Left colon (tissue), 2 donors: ENCODE results near the gene SOCS6. TPM values are rescaled to one million over a fixed set of nuclear protein-coding genes. Genes with fewer than 3 reads are reported as not detected.

ENCODE experiments used
- ATAC-seq: fragments of 200-7000 bp; cut with Tn5 transposase; one replicate; pipeline ENCODE4 v1.9.1; 2020; ENCODE audit warnings: mild to moderate bottlenecking, moderate library complexity
- DNase-seq, 2 donors: peaks; one replicate each; pipeline ENCODE4 v3.0.0-alpha.2; 2020
- intact Hi-C, 2 donors: fragments of 100-400 bp; cut with DNase I in 1 of 2; cut with micrococcal nuclease in 1 of 2; formaldehyde crosslinking; loops; one replicate each; pipeline versions ENCODE4 v1.11.2 to v1.14.0; 2022; cut with DNase I, micrococcal nuclease
- total RNA-seq, 2 donors: library from RNA; stranded (reverse); fragmentation: NEBNext Ultra II Directional; extraction: Animal tissue kit (Norgen Biotek cat#: 25700); gene quantifications; one replicate each; pipeline ENCODE4 v1.2.1, GENCODE V29; 2021
- donor health status: DM: no; HTN: no; CAD: no.
- donor health status: DM: yes; HTN: yes; CAD: no.

SOCS6 gene
- total RNA-seq, 2 donors from 2014 or later: 42.0 to 47.6 TPM

DNA sequence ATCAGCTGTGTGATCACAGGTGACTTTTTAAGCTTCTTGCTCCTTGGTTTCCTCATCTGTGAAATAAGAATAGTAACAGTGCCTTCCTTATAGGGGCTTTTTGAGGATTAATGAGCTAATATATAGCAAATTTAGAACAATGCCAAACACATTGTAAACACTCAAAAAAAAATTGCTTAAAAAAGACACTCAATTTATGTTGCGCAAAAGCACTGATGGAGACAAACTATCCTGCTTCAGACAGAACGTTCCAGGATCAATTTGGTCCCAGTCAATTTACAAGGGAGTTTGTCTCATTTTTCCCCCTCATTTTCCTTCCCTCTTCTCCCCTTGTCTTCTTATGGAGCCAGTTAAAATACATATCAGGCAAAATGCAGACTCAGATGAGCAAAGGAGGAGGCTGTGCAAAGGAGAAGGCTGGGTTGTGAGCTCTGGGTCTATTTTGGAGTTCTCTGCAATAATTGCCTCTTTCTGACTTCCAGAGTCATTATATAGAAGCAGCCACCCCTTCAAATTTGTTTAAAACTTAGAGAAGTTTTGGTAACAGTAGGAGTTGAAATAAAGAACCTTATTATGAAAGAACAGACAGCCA is 83.7 kb downstream of the SOCS6 start:
- intact Hi-C loops: no loop called here
- no peak for ATAC-seq
- no peak for DNase-seq

DNA sequence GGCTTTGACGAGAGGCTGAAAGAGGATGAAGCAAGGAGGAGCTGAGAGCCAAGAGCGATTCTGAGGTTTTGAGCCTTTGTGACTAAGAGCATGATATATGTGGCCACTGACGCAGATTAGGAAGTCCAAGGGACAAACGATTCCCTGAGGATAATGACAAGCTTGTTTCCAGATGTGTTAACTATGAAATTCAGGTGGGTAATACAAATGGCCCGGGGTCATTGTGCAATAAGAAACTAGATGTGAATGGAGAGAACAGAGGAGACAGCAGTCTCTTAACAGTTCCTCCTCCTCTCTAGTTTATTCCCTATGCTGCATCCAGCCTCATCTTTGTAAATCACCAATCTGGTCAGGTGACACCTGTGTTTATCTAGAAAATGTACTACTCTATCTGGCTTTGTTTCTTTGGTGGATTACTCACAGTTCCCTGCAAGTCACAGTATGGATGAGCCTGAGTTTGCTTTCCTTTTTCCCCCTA is 84.2 kb downstream of the SOCS6 start:
- ATAC-seq (no peak), DNase-seq (no peak)
- intact Hi-C loops: no loop called here

DNA sequence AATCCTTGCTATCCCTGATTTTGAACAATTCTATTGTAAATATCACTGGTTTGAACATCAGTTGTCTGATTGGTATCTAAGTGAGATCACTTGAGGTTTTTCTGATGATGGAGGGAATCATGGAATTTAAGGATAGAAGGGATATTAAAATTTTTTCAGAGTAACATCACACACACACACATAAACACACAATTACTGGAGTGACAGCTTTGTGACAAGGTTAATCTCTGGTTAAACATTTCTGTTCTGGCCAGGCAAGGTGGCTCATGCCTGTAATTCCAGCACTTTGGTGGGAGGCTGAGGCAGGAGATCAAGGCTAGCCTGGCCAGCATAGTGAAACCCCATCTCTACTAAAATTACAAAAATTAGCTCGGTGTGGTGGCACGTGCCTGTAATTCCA is 85.3 kb downstream of the SOCS6 start:
- no peak for DNase-seq
- intact Hi-C loops: no loop called here
- ATAC-seq: no peak

DNA sequence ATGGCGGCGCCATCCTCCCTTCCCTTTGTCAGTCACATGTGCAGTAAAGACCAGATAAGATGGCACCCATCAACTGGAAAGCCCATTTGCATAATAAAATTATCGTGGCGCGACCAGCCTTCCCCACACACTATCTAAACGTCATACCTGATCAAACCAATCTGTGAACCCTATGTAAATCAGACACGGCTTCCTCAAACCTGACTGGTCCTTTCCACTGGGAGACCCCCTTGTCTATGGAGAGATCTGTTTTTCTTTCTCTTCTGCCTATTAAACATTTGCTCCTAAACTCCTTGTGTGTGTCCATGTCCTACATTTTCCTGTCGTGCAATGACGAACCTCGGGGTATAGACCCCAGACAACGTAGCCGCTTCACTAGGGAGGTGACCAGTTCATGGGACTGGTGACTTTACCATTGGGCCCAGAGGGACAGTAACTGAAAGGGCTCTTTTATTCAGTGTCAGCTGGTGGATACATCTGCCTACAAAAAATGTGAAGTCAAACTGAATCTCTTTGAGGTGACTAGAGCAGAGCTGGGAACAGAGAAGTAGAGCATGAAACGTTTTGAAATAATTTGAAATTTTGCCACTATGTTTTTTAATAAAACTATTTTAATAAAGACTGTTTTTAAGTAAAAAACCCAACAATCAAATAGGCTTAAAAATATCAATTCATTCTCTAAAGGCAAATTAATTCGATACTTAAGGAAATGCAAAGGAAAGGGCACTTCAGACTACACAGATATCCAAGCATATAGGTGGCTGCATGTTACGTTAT is 87.5 kb downstream of the SOCS6 start:
- no peak for DNase-seq
- intact Hi-C loops: no loop called here
- ATAC-seq: peak; percentile 17

DNA sequence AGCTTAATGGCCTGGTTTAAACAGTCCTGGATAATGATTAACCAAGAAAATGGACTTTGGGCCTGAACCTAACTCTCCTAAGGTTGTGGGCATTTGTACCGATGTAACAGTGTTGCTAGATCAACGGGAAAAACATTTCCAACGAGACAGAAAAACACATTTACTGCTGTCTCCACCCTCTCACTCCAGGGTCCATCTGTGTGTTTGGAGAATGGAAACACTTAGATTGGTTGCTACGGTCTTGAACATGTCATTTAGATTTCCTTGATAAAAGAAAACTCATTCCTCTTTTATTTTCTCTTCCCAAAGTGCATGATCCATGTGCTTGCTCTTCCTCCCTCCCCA is 88.0 kb downstream of the SOCS6 start:
- ATAC-seq (peak; percentile 79), DNase-seq (no peak)
- intact Hi-C loops: no loop called here

DNA sequence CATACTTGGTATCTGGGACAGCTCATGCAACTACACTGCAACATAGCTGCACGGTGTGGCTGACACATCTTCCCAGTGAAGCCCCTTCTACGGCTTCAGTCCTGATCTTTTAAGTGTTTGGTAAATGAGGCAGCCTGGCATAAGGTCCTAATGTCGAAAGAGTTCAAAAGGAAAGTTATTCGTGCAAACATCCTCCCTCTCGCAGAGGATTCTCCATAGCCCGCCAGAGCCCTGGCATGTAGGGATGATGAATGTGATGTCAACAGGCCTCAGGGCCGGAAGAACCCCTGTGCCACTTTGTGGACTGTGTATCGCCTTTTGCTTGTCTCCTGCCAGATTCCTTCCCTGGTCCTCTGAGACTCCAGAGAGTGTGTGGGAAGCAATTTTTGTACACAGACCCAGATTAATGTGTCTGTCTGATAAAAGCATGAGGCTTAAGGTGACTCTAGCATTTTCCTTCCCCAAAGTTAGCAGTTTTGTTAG is 88.5 kb downstream of the SOCS6 start:
- ATAC-seq: peak; percentile 15
- intact Hi-C loops: no loop called here
- DNase-seq: peak in 1 of 2 donors; percentile 27

DNA sequence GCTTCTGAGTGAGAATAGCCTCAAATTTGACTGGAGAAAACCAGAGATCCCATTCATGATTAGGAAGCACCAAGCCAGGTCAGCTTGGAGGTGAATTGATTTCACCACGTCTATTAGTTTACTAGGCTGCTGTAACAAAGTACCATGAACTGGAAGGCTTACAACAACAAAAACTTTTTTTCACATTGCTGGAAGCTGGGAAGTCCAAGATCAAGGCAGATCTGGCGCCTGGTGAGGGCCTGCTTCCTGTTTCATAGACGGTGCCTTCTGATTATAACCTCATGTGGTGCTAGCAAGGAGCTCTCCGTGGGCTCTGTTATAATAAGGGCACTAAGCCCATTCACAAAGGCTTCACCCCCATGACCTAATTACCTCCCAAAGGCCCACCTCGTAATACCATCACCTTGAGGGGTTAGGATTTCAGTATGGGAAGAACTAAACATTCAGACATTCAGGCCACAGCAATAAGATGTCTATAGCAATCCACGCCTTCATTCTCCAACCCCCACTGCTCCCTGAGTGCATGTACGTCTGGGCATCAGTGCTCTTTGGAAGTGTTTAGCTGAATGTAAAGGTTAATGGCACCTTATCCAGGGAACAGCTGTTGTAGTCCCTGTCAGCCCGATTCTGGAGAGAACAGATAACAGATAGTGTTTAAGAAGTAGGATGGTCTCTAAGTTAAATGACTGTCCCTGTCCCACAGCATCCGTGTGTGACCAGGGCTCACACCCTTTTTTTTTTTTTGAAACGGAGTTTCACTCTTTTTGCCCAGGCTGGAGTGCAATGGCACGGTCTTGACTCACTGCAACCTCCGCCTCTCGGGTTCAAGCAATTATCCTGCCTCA is 89.2 kb downstream of the SOCS6 start:
- peak; percentile 11 for ATAC-seq
- intact Hi-C loops: no loop called here
- DNase-seq: no peak

Other genes with a start within 250 kb of the SOCS6 start
- 10 to 100 TPM in 1 of 2 donors, 1 to 10 TPM in 1; 7.1 to 10.0 TPM for gene RTTN, start 83.4 kb upstream of the SOCS6 start, total RNA-seq